ENCODE measurements around the gene GSTA1. TPM values are rescaled to one million over a fixed set of nuclear protein-coding genes. Genes with fewer than 3 reads are reported as not detected.
"Not testable (repeated sequence)": the region's sequence is repeated elsewhere in the genome, so short reads cannot be mapped to it uniquely, and the experiment has no call there.

GSTA1 gene
- not detected for polyA plus RNA-seq (ENCODE audit: insufficient read length)

DNA sequence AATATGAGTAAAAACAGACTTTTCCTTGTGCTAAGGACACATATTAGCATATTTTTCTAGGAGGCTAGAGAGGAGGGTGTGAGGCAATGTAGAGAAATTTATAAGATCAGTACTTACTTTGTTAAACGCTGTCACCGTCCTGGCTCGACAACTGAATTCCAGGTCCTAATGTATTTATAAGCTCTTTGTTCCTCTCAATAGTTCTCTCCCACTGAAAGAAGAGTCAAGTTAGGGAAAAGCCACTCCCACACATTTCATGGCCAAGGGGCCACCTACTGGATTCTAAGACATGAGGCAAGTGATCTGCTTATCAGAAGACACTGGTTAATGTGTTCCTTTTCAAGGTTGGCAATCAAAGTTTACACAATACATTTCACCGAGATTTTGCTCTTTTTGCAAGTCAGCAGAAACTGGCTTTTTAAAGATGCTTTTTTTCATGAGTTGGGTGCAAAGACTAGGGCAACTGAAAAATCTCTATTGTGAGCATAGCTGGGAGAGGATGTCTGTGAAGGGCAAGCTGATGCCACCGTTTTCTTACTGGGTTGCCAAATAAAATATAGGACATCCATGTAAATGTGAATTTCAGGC, at the start of gene GSTA1:
TSS of gene GSTA1 (minus strand) at position 149 of the 588 bp plus-strand sequence. CDS start 4,549 bp downstream, outside the sequence.
- DNase-seq (ENCODE audit: low read depth): not testable (repeated sequence)

DNA sequence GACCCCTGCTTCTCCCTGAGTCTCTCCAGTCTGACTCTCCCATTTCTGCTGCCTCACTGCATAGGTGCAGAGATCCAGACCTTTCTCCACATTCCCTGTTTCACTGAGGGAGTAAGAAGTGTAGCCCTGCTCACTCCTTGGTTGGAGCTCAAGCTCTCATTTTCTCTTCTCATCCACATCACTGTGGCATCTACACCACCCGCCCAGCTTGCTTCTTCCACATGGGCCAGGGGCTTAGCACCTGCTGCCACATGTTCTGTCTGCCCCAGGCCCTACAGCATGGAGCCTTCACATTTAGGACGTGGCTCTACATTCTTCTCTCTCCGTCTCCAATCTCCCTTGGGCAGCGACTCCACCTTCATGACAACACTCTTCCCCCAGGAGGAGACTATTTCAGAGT, 45.5 kb upstream of the GSTA1 start:
- no peak for DNase-seq (ENCODE audit: low read depth)

DNA sequence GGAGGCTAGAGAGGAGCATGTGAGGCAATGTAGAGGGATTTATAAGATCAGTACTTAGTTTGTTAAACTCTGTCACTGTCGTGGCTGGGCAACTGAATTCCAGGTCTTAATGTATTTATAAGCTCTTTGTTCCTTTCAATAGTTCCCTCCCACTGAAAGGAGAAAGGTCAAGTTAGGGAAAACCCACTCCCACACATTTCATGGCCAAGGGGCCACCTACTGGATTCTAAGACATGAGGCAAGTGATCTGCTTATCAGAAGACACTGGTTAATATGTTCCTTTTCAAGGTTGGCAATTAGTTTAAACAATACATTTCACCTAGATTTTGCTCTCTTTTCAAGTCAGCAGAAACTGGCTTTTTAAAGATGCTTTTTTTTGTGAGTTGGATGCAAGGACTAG, 42.4 kb upstream of the GSTA1 start:
- no peak for DNase-seq (ENCODE audit: low read depth)

DNA sequence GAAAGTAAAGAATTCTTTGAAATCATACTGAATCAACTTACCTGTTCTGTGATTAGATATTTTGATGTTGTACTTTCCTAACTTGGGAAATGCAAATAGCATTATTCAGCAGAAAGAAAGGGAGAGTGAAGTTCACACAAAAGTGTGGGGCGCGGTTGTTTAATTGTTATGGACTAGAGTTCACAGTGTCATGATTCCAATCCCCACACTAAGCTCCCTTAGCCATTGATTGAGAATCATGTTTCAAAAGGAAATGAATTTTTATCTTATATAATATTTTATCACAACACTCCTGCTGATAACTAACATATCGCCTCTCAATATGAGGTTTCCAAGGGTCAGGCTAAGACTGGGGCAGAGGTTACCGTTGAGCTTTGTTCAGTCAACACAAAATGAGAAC, 40.0 kb upstream of the GSTA1 start:
- DNase-seq (ENCODE audit: low read depth): no peak

DNA sequence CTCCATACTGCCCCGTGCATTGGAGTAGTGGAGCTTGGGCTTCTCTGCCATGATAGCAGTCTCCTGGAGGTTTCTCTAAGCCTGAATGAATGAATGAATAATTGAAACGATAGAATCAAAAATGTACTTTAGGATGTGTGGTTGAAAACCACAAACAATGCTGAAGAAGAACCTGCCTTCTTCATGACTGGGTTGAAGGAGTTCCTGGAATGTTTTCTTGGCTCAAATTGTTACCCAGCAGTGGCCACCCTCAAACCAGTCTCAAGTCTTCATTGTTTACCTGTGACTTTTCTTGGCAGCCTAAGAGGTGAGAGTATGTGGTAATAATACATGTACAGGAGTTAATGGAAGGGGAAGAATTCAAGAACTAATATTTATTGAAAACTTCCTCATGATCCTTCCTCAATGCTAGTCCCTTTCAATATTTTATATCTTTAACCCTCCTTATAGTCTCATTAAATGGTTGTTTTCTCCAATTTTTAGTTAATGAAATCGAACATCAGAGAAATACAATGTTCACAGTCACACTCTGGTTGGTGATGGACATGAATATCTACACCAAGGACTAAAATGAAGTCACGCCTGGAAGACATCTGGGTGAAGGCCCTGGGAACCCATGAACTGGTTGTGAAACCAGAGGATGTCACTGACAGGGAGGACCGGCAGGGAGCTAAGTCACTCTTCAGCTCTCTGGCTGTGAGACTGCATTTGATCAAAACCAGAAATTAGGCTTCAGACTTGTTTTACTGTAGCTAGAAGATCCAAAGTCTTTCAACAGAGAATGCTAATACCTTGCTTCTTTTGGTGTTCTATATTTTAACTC, 37.4 kb upstream of the GSTA1 start, which contains the start of gene GSTA5:
TSS of gene GSTA5 (minus strand) at position 51 of the 823 bp plus-strand sequence.
- no peak for DNase-seq (ENCODE audit: low read depth)

DNA sequence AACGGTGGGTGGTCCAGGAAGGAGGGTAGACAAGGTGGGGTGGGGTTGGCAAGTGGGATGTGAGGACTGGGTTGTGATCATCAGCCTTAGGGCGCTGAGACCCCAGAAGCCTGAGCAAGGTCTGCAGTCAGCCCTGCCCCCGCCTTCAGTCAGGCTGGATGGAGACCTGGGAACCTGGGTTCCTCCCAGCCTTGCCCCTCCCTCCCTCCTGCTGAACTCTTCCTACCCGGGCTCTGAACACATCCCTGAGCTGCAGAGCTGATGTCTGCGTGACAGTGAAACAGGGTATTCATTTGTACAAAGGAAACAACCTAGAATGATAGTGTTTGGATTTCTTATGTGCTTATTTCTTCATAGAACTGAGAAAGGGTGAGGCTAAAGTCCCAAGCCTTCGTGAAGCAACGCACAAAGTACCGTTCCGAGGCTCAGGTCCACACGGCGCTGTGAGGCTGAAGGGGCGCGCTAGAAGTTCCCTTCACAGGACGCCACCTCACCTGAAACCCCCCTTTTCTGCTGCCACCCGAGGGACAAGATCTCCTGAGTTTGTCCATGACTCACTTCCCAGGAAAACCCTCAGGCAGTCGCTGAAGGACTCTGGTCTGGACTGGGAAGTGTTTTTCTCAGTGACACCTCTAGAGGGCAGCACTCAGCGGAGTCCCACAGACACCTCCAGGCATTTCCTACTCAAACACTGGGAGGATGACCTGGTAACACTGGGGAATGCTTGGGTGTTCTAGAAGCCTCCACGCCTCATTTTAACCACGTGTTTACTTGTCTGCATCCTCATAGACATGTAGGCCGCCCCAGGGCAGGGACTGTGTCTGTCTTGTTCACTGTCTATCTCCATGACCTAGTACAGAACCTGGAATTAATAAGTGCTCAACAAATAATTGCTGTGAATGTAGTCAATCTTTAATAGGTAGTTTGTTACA, 35.8 kb upstream of the GSTA1 start:
- DNase-seq (ENCODE audit: low read depth): no peak

DNA sequence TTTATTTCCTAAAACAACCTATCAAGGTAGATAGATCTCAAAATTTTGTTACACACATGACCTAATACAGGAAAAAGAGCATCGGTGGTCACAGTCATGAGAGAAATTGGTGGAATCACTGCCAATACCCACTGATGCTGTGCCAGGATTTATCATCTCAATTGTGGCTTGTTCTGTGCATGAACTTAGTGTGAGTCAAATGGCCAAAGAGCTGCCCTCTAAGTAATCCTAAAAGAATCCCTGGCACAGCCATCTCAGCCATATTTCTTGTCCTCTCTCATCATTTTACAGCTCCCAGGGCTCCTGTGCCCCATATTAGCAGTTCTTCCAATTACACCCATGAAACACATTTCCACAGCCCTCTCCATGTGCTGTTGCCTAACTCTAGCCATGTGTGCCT, 30.9 kb upstream of the GSTA1 start:
- DNase-seq (ENCODE audit: low read depth): no peak

DNA sequence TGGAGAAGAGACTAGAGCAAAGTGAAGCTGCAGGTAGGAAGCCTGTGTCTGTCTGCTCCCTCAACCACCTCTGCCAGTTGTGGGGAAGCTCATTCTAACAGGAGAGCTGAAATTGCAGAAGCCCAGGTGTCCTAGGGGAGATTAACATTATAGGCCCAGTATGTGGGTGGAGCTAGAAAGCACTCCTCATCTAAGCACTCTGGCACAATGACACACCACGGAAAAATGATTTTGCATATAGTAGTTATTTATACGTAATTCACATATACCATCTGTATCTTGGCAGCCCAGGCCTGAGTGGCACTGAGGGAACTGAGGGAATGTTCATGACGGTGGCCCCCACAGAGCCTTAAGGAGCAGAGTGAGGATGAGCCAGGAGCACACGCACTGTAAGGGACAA, 27.3 kb upstream of the GSTA1 start:
- not testable (repeated sequence) for DNase-seq (ENCODE audit: low read depth)

DNA sequence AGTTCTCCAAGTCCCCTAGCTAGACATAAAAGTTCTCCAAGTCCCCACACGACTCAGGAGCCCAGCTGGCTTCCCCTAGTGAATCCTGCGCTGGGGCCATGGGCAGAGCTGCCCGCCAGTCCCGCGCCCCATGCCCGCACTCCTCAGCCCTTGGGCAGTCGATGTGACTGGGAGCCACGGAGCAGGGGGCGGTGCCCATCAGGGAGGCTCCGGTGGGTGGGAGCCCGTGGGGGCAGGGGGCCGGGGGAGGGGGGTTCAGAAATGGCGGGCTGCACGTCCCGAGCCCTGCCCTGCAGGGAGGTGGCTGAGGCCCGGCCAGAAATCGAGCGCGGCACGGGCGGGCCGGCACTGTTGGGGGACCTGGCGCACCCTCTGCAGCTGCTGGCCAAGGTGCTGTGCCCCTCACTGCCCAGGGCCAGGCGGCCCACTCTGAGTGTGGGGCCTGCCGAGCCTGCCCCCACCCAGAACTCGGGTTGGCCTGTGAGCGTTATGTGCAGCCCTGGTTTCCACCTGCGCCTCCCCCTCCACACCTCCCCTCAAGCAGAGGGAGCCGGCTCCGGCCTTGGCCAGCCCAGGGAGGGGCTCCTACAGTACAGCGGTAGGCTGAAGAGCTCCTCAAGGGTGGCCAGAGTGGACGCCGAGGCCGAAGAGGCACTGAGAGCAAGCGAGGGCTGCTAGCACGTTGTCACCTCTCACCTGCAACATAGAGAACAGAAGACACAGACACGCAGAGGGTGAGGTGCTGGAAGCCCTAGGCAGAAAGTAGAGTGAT, 25.6 kb upstream of the GSTA1 start:
- no peak for DNase-seq (ENCODE audit: low read depth)

DNA sequence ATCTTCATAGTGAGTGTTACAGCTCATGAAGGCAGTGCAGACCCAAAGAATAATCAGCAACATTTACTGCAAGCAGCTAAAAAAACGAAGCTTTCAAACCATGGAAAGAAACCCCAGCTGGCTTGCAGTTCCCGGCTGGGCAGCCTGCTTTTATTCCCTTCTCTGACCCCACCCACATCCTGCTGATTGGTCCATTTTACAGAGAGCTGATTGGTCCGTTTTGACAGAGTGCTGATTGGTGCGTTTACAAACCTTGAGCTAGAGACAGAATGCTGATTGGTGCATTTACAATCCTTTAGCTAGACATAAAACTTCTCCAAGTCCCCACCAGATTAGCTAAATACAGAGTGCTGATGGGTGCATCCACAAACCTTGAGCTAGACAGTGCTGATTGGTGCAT, 25.0 kb upstream of the GSTA1 start:
- DNase-seq (ENCODE audit: low read depth): not testable (repeated sequence)

DNA sequence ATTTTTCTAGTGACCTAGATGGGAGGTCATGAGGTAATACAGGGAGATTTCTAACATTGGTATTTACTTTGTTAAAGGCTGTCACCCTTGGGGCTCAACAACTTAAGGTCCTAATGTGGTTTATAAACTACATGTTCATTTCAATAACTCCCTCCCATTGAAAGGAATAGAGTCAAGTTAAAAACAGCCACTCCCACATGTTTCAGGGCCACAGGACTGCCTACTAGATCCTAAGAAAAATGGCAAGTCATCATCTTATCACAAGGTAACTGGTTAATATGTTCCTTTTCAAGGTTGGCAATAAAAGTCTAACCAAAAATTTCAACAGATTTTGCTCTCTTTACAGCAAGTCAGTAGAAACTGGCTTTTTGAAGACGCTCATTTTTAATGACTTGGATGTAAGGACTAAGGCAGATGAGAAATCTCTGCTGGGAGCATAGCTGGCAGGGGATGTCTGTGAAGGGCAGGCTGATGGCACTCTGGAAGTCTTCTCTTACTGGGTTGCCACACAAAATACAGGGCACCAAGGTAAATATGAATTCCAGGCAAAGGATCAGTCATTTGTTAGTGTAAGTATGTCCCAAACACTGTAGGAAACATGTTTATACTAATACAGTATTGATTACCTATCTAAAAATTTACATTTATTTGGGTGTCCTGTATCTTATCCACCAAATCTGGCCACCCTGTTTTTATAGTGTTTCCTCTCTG, 23.6 kb upstream of the GSTA1 start:
- DNase-seq (ENCODE audit: low read depth): not testable (repeated sequence)

DNA sequence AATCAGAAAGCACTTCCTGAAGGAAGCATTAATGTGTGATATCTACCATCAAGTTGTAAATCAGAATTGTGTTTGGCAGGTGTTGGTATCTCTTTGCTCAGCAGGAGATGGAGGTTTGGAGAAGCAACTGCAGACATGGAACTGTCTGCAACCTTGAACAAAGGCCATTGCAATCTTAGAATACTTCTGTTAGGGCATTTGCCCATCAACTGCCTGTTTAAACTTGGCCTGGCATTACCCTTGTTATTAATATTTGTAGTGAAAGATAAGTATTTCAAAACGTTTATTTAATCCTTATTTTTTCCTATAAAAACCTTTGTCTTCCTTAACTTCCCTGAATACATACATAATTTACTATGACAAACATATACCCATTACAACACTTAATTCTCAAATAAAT, 22.9 kb upstream of the GSTA1 start:
- no peak for DNase-seq (ENCODE audit: low read depth)

DNA sequence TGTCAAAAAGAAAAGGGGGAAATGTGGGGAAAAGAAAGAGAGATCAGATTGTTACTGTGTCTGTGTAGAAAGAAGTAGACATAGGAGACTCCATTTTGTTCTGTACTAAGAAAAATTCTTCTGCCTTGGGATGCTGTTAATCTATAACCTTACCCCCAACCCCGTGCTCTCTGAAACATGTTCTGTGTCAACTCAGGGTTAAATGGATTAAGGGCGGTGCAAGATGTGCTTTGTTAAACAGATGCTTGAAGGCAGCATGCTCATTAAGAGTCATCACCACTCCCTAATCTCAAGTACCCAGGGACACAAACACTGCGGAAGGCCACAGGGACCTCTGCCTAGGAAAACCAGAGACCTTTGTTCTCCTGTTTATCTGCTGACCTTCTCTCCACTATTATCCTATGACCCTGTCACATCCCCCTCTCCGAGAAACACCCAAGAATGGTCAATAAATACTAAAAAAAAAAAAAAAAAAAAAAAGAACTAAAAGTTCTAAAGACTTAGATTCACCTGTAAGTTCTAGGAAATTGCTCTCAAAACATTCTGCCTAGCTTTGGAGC, 22.4 kb upstream of the GSTA1 start:
- DNase-seq (ENCODE audit: low read depth): not testable (repeated sequence)

DNA sequence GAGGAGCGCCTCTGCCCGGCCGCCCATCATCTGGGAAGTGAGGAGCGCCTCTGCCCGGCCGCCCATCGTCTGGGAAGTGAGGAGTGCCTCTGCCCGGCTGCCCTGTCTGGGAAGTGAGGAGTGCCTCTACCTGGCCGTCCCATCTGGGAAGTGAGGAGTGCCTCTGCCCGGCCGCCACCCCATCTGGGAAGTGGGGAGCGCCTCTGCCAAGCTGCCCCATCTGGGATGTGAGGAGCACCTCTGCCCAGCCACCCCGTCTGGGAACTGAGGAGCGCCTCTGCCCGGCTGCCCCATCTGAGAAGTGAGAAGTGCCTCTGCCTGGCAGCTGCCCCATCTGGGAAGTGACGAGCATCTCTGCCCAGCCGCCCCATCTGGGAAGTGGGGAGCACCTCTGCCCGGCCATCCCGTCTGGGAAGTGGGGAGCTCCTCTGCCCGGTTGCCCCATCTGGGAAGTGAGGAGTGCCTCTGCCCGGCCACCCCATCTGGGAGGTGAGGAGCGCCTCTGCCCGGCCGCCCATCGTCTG, 21.7 kb upstream of the GSTA1 start:
- not testable (repeated sequence) for DNase-seq (ENCODE audit: low read depth)

DNA sequence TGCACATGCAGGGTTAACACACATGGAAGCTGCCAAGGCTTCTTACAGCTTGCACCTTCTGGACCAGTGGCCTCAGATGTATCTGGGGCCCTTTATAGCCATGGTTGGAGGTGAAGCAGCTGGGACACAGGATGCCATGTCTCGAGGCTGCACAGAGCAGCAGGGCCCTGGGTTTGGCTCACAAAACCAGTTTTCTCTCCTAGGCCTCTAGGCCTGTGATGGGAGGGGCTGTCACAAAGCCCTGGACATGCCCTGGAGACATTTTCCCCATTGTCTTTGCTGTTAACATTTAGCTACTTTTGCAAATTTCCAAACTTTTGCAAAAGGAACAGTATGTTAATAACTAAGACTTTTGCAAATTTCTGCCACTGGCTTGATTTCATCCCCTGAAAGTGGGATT, 18.2 kb upstream of the GSTA1 start:
- no peak for DNase-seq (ENCODE audit: low read depth)

DNA sequence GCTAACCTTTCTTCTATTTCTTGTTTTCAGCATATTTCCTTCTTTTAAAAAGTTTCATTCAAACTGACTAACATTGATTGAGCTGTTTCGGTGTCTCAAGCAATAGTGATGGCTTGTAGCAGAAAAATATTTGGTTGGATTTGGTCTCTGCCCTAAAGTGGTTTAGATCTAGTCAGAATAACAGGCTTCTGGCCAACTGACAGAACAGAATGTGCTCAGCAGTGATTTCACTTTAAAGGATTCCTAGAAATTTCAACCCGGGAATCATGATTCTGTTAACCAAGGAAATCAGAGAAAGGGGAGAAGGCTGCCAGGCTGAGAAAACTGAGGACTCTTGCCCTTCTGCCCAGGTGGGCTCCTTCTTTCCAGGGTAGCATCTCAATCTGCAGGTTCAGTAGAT, 16.6 kb upstream of the GSTA1 start:
- DNase-seq (ENCODE audit: low read depth): no peak

DNA sequence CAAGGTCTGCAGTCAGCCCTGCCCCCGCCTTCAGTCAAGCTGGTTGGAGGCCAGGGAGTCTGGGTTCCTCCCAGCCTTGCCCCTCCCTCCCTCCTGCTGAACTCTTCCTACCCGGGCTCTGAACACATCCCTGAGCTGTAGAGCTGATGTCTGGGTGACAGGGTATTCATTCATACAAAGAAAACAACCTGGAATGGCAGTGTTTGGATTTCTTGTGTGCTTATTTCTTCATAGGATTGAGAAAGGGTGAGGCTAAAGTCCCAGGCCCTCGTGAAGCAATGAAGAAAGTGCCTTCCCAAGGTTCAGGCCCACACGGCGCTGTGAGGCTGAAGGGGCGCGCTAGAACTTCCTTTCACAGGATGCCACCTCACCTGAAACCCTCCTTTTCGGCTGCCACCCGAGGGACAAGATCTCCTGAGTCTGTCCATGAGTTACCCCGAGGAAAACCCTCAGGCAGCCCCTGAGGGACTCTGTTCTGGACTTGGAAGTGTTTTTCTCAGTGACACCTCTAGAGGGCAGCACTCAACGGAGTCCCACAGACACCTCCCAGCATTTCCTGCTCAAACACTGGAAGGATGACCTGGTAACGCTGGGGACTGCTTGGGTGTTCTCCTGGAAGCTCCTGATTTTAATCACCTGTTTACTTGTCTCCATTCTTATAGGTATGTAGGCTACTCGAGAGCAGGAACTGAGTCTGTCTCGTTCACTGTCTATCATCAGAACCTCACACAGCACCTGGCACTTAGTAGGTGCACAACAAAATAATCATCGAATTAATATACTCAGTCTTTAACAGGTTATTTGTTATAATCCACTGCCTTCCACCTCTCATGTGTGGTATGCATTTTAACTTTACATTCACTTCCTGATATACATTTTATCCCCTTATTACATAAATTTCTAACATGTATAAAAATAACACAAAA, 11.8 kb upstream of the GSTA1 start:
- DNase-seq (ENCODE audit: low read depth): no peak

DNA sequence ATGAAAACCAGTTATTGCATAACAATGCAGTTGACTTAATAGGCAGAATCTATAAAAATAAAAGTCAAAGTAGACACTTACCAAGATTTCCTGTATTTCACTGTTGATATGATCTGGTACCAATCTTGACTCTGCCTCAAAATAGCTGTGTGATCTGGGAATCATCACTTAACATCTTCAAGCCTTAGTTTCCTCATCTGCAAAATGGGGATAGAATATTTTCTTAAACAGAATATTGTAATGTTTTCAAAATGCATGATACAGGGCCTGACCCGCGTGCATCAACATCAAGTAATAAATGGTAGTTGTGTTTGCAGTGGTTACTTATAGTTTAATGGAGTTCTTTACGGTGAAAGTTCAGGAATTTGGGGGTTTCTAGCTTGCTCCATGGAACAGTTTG, 10.9 kb upstream of the GSTA1 start:
- DNase-seq (ENCODE audit: low read depth): not testable (repeated sequence)

DNA sequence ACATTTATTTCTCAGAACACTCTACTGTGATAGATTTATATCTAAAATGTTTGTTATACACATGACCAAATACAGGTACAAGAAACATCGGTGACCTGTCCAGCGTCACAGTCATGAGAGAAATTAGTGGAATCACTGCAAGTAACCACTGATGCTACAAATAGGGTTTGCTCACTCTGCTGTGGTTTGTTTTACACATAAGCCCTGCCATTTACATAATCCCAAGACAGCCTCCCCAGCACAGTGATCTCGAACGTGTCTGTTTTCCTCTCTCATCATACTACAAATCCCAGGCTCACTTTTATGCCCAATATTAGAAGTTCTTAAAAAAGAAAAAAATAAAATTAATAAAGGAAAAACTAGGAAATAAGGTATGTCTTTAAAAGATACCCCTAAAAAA, 6.2 kb upstream of the GSTA1 start:
- not testable (repeated sequence) for DNase-seq (ENCODE audit: low read depth)
